Urothelium cell line (cell line): Measurements from ENCODE around the gene NUDCD2.
"Not testable (repeated sequence)": the region's sequence is repeated elsewhere in the genome, so short reads cannot be mapped to it uniquely, and the experiment has no call there.

ENCODE experiments used
- DNase-seq: peaks from one replicate; pipeline ENCODE4 v3.0.0; 2011; ENCODE audit warnings: low spot score, mixed read lengths
- FAIRE-seq: peaks from 2 replicates; lab custom pipeline; 2011; peaks lifted over from hg19 to GRCh38; lab: Jason Lieb, UNC

NUDCD2 gene

GRCh38 chr5:163473635-163474243 is 13.8 kb upstream of the NUDCD2 start:
- FAIRE-seq: no peak
- no peak for DNase-seq

- no peak for DNase-seq
- FAIRE-seq: no peak
These were observed 7.8 kb upstream of the NUDCD2 start for GRCh38 chr5:163467682-163468081.

GRCh38 chr5:163463063-163463435 is 3.1 kb upstream of the NUDCD2 start:
- no peak for DNase-seq

GRCh38 chr5:163460562-163461171 is 765 bp upstream of the NUDCD2 start, which contains the start of gene HMMR:
HMMR (plus strand) TSS chr5:163460632; CDS start chr5:163460693, 61 bp downstream.
- no peak for DNase-seq
- FAIRE-seq: no peak

More at GRCh38 chr5:163463063-163463435, 3.1 kb upstream of the NUDCD2 start:
- no peak for FAIRE-seq

GRCh38 chr5:163459462-163459818 is 462 bp downstream of the NUDCD2 start:
- FAIRE-seq: no peak

GRCh38 chr5:163458778-163459385 is 1.0 kb downstream of the NUDCD2 start:
- FAIRE-seq: no peak

More at GRCh38 chr5:163459462-163459818, 462 bp downstream of the NUDCD2 start:
- no peak for DNase-seq

GRCh38 chr5:163456840-163457239 is 3.1 kb downstream of the NUDCD2 start:
- FAIRE-seq (no peak), DNase-seq (no peak)

More at GRCh38 chr5:163458778-163459385, 1.0 kb downstream of the NUDCD2 start:
- no peak for DNase-seq

- DNase-seq: no peak
These were observed 3.8 kb downstream of the NUDCD2 start for GRCh38 chr5:163456029-163456589.

GRCh38 chr5:163455406-163455805 is 4.5 kb downstream of the NUDCD2 start:
- not testable (repeated sequence) for DNase-seq, FAIRE-seq

More at GRCh38 chr5:163456029-163456589, 3.8 kb downstream of the NUDCD2 start:
- no peak for FAIRE-seq

GRCh38 chr5:163453705-163454104 is 6.2 kb downstream of the NUDCD2 start:
- DNase-seq: no peak
- no peak for FAIRE-seq

- DNase-seq (no peak), FAIRE-seq (no peak)
These were observed 8.4 kb downstream of the NUDCD2 start for GRCh38 chr5:163451489-163451888.

- DNase-seq (no peak), FAIRE-seq (no peak)
These were observed 11.4 kb downstream of the NUDCD2 start for GRCh38 chr5:163448491-163448890.

GRCh38 chr5:163447875-163448274 is 12.0 kb downstream of the NUDCD2 start:
- FAIRE-seq: no peak
- DNase-seq: no peak

GRCh38 chr5:163447191-163447590 is 12.7 kb downstream of the NUDCD2 start:
- DNase-seq (no peak), FAIRE-seq (no peak)

GRCh38 chr5:163445345-163445744 is 14.6 kb downstream of the NUDCD2 start:
- DNase-seq: no peak
- no peak for FAIRE-seq

GRCh38 chr5:163444526-163444925 is 15.4 kb downstream of the NUDCD2 start:
- FAIRE-seq (no peak), DNase-seq (no peak)

GRCh38 chr5:163440954-163441353 is 18.9 kb downstream of the NUDCD2 start:
- DNase-seq: no peak
- FAIRE-seq: no peak

- no peak for FAIRE-seq
- DNase-seq: no peak
These were observed 20.8 kb downstream of the NUDCD2 start for GRCh38 chr5:163439092-163439425.

- DNase-seq: peak; percentile 96
- FAIRE-seq: peak; percentile 30
These were observed 22.4 kb downstream of the NUDCD2 start, which contains the start of gene CCNG1 for GRCh38 chr5:163437309-163438182. CCNG1 (plus strand) TSS chr5:163437595; CDS start chr5:163439257, 1,662 bp downstream.

GRCh38 chr5:163437011-163437308 is 22.9 kb downstream of the NUDCD2 start:
- no peak for DNase-seq
- no peak for FAIRE-seq

GRCh38 chr5:163436515-163436914 is 23.4 kb downstream of the NUDCD2 start:
- DNase-seq (no peak), FAIRE-seq (no peak)
